ENCODE measurements around the gene EDARADD. TPM values are rescaled to one million over a fixed set of nuclear protein-coding genes. Genes with fewer than 3 reads are reported as not detected.

EDARADD gene
- total RNA-seq, 2 experiments from 2014 or later: not detected

GRCh38 chr1:236353813-236354212 is 40.3 kb upstream of the EDARADD start:
- H3K79me2 ChIP-seq (ENCODE audit: insufficient read depth, low read depth, low read length): no peaks in the 10 kb centered on the region
- H3K9me3 ChIP-seq (ENCODE audit: low read length): no peaks in the 10 kb centered on the region
- CTCF ChIA-PET (ENCODE audit: unreplicated experiment): no interaction called here
- no peak overlapping the region for H3K4me2 ChIP-seq (ENCODE audit: low read length)
- no TSS peak for BruUV-seq (replicated peaks)
- no peaks in the 10 kb centered on the region for H3K4me1 ChIP-seq (ENCODE audit: insufficient read depth, low read length, poor library complexity, severe bottlenecking)
- DNase-seq (ENCODE audit: low spot score): no peak
- H2AFZ ChIP-seq (ENCODE audit: low read length): no peak overlapping the region
- POLR2A ChIA-PET: interaction anchor here (1.1 kb wide), 1 partner anchor 122 kb away, joined by 5 read pairs; no protein-coding TSS in a partner anchor
- H3K4me3 ChIP-seq (ENCODE audit: low read depth, low read length, poor library complexity, severe bottlenecking): no peak overlapping the region
- no peaks in the 10 kb centered on the region for H4K20me1 ChIP-seq (ENCODE audit: insufficient read depth, low read length)
- H3K27ac ChIP-seq (ENCODE audit: low read depth, low read length, poor library complexity, severe bottlenecking): no peak overlapping the region
- intact Hi-C loops (cut with micrococcal nuclease; ENCODE audit: unreplicated experiment): no loop called here
- no peaks in the 10 kb centered on the region for H3K36me3 ChIP-seq (ENCODE audit: insufficient read depth, low read length)
- H3K9me2 ChIP-seq (ENCODE audit: insufficient read depth, low read length): no peaks in the 10 kb centered on the region
- no peak for TF ChIP-seq EZH2phosphoT487 (IDR thresholded peaks at IDR 0.05; ENCODE audit: borderline replicate concordance, low read depth, low read length)
- TF ChIP-seq CTCF (conservative IDR thresholded peaks at IDR 0.05; ENCODE audit: low read length): no peak

DNA sequence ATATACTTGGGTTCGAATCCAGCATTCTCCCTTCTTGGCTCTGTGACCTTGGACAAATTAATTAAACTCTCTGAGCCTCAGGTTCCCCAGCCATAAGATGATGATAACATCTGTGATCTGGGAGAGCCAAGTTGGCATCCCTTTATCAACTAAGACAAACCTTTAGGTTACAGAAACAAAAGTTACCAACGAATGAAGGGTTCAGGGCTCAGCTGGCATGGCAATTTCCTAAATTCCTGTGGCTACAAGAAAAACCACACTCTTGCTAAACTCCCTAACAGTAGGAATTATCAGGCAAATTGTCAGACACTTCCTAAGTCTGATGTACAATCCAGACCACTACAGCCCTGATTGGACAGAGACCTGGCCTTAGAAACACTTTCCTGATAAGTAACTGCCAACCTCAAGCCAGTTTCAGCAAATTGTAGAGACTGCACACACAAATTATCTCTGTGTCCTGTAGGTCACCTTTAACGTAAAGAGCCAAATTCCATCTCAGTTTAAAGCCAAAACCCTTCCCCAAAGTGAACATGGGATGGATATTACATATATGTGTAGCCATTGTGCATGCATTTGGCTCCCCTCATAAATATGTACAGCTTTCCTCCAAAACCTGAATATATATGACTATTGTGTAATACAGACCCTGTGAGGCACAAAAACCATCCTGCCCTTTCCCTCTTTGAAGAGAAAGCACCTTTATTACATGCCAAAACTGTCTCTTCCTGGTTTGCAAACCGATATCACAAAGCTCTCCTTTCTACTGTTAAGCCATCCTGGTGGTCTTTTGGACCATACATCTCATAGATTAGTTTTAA is 39.5 kb upstream of the EDARADD start:
- ChIA-PET CTCF (ENCODE audit: unreplicated experiment) (no interaction called here), POLR2A (no interaction called here)
- Histone ChIP-seq H3K4me2 (ENCODE audit: low read length) (no peak overlapping the region), H3K4me3 (ENCODE audit: low read depth, low read length, poor library complexity, severe bottlenecking) (no peak overlapping the region), H2AFZ (ENCODE audit: low read length) (no peak overlapping the region), H3K4me1 (ENCODE audit: insufficient read depth, low read length, poor library complexity, severe bottlenecking) (no peaks in the 10 kb centered on the region), H4K20me1 (ENCODE audit: insufficient read depth, low read length) (no peaks in the 10 kb centered on the region), H3K79me2 (ENCODE audit: insufficient read depth, low read depth, low read length) (no peaks in the 10 kb centered on the region), H3K9me2 (ENCODE audit: insufficient read depth, low read length) (no peaks in the 10 kb centered on the region), H3K27ac (ENCODE audit: low read depth, low read length, poor library complexity, severe bottlenecking) (no peak overlapping the region), H3K36me3 (ENCODE audit: insufficient read depth, low read length) (no peaks in the 10 kb centered on the region), H3K9me3 (ENCODE audit: low read length) (no peaks in the 10 kb centered on the region)
- DNase-seq (ENCODE audit: low spot score): no peak
- TF ChIP-seq EZH2phosphoT487 (IDR thresholded peaks at IDR 0.05; ENCODE audit: borderline replicate concordance, low read depth, low read length) (no peak), CTCF (conservative IDR thresholded peaks at IDR 0.05; ENCODE audit: low read length) (no peak)
- BruUV-seq (replicated peaks): no TSS peak
- intact Hi-C loops (cut with micrococcal nuclease; ENCODE audit: unreplicated experiment): no loop called here

DNA sequence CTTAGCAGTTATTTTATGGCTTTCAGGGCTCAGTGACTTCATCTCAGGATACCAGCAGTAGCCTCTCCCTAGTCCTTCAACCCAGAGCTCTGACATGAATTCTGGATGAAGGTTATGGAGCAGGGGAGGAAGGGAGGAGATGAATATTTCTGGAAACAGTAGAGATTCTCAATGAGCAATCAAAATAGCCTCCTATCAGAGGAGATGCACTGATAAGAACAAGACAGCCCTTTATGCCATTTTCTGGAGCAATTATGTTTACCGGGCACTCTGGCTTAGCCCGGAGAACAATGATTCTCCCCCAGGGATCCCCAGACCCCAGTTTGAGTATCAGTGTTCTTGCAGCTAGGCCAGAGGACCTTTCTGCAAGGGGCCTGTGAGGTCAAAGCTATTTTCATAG is 37.9 kb upstream of the EDARADD start:
- Histone ChIP-seq H3K4me3 (ENCODE audit: low read depth, low read length, poor library complexity, severe bottlenecking) (no peak overlapping the region), H4K20me1 (ENCODE audit: insufficient read depth, low read length) (no peaks in the 10 kb centered on the region), H3K4me1 (ENCODE audit: insufficient read depth, low read length, poor library complexity, severe bottlenecking) (no peaks in the 10 kb centered on the region), H3K4me2 (ENCODE audit: low read length) (no peak overlapping the region), H3K79me2 (ENCODE audit: insufficient read depth, low read depth, low read length) (no peaks in the 10 kb centered on the region), H3K9me3 (ENCODE audit: low read length) (no peaks in the 10 kb centered on the region), H2AFZ (ENCODE audit: low read length) (no peak overlapping the region), H3K9me2 (ENCODE audit: insufficient read depth, low read length) (no peaks in the 10 kb centered on the region), H3K27ac (ENCODE audit: low read depth, low read length, poor library complexity, severe bottlenecking) (no peak overlapping the region), H3K36me3 (ENCODE audit: insufficient read depth, low read length) (no peaks in the 10 kb centered on the region)
- CTCF ChIA-PET (ENCODE audit: unreplicated experiment): no interaction called here
- TF ChIP-seq EZH2phosphoT487 (IDR thresholded peaks at IDR 0.05; ENCODE audit: borderline replicate concordance, low read depth, low read length) (no peak), CTCF (conservative IDR thresholded peaks at IDR 0.05; ENCODE audit: low read length) (no peak)
- POLR2A ChIA-PET: no interaction called here
- no TSS peak for BruUV-seq (replicated peaks)
- intact Hi-C loops (cut with micrococcal nuclease; ENCODE audit: unreplicated experiment): no loop called here
- DNase-seq (ENCODE audit: low spot score): no peak
